NCI-H2227 (cell line): Measurements from ENCODE around the gene TMEM273.

Source experiments
- DNase-seq: peaks from one replicate; lab custom pipeline; 2025; ENCODE audit not compliant: unreplicated experiment; lab: John Stamatoyannopoulos, UW

Gene TMEM273, protein sequence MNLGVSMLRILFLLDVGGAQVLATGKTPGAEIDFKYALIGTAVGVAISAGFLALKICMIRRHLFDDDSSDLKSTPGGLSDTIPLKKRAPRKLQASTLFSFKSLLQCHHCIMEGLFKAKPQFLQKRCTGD

DNA sequence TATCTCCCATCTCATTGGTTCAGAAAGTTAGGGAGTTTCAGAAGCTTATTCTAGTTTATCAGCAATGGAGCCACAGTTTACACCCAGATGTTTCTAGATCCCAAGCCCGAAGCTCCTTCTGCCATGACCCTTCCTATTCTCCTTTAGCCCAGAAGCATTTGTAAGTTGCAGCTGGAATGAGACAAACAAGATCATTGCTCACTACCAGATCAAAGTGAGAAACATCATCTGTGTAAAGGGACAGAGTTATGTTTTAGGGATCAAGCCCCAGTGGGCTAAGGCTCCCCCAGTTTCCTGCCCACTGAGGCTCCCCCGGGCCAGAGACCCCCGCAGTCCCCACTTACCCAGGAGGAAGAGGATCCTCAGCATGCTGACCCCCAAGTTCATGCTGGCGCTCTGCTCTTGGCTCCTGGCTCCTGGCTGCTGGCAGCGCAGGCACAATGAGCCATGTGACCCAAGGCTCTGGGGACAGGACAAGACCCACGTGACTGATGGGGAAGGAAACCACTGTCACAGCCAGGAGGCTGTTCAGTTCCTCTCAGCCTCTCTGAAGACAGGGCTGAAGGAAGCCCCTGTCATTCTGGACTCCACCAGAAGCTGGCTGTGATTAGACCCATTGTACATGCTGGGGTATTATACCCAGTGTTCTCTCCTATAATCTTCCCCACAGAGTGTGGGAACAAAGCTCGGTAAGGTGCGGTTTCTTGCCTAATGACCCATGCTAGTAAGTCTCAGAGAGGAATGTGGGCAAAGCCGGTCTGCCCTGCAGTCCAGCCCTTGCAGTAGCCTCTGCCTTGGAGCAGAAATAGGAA lies at the start of gene TMEM273:
TSS of gene TMEM273 (minus strand) at position 442 of the 812 bp plus-strand sequence. CDS start at position 387, 55 bp downstream.
- no peak for DNase-seq

DNA sequence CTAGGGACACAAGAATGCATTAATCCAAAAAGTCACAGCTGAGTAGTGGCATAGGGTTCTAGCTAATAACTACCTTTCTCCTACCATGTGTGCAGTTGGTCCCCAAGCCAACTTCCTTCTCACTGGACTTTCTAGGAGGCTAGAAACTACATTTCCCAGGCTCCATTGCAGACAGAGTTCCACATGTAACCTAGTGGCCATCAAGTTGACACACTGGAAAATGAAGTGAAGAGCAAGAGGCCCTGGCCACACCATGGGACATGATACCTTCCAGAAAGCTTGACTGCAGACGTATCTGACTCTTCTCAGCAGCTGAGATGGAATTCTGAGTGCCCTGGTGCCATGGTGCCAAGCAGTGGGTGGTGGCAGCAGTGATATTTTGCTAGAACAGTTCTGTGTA lies 49.8 kb upstream of the TMEM273 start:
- no peak for DNase-seq

DNA sequence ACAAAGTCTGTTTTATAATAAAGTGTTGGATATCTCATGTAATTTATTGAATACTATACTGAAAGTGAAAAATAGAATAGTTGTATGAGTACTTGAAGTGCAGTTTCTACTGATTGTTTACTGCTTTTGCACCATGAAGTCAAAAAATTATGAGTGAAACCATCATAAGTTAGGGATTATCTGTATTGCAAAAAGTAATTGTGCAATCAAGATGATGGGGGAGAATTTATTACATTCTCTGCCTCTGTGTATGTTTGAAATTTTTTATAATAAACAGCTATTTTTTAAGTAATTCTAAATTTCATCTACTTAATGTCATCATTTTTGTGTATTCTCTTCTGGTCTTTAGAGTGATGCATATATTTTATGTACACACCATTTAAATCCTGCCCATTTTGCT lies 47.2 kb upstream of the TMEM273 start:
- DNase-seq, result no peak

DNA sequence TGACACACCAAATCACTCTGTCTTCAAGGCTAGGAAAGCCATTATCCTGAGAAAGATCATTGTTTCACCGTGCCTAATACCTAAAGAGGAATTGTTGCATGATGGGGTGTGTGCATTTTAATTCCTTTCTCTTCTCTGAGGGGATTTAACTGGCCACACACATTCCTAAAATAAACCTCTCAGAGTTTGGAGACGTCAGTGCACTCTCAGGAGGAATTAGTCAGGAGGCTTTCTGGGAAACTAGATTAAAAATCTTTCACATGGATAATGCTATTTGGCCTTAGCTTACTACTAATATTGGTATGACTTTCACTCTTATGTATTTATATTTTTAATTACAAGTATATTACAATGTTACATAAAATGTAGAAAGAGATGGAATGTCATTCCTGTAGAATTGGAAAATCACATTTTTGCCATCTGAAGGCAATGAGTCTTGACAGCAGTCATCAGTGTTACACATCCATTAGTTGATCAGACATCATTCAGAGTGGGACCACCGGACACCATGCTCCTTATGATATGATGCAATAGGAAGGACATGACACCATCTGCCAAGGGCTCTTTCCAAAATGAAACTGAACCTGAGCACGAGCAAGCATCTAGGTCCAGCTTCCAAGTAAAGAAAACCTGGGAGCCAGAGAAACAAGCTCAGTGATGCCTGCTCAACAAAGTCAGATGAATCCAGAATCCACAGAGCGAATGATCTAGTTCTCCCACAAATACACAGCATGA lies 43.1 kb upstream of the TMEM273 start:
- DNase-seq, result no peak

DNA sequence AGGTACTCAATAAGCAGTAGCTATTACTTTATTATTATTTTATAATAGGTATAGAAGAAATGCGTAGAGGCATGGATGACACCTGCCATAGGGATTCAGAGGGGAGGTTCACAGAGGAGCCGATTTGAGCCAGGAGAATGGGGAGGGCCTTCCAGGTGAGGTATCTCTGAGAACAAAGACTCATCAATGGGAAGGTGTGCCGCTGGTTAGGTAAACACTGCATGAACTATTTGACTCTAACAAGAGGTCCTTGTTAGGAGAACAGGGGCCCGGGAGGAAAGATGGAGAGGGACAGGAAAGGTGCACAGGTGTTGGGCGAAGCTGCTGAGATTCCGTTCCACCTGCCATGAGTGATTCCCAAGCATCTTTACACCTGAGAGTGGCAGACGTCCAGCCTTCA lies 41.8 kb upstream of the TMEM273 start:
- no peak for DNase-seq

DNA sequence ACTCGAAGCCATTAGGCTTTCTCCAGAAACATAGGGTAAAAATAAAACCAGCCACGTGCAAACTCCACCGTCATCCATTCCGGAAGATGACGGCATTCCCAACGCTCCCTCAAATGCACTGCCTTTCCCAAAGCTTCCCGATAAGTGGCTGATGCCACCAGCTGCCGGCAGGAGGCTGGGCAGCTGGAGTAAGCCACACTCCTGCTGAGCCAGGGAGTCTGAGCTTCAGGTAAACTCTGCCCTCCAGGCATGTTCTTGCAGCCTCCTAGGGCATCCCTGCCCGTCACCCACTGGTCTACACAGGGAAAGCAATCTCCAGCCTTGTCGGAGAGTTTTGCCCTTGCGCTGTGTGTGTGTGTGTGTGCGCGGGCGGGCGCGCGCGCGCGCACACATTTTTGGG lies 40.5 kb upstream of the TMEM273 start:
- no peak for DNase-seq

DNA sequence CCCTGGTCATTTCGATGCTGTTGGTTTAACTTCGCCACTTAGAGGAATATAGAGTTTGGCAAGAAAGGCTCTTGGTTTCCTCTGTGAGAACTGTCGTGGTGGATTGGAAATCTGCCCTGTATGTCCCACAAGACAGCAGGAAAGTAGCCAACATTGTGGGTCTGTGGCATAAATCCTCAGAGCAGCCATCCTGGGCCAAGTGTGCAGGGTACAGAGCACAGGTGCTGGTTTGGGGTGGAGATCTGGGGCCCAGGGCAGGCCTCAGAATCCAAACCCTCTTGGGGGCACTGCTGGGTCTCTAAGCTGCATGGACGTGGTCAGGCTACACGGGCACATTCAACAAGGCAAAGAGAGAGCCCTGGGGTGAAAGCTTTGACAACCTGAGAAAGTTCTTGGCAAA lies 39.2 kb upstream of the TMEM273 start:
- DNase-seq, result no peak

DNA sequence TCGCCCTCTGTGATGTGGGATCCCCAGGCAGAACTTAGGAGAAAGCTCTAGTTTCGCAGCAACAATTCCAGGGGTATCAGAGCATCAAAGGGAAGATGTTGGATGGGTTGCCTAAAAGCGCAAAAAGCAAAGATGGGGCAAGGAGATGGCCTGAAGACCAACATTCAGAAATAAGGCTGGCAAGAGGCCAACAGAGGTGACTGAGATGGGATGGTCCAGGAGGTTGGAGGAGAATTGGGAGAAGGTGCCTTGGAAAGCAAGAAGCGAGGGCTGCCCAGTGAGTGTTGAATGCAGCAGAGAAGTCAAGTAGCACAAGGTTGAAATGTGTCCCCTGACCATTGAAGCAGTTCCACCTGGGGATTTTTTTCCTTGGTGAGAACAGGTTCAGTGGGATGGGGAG lies 38.4 kb upstream of the TMEM273 start:
- DNase-seq, result no peak

DNA sequence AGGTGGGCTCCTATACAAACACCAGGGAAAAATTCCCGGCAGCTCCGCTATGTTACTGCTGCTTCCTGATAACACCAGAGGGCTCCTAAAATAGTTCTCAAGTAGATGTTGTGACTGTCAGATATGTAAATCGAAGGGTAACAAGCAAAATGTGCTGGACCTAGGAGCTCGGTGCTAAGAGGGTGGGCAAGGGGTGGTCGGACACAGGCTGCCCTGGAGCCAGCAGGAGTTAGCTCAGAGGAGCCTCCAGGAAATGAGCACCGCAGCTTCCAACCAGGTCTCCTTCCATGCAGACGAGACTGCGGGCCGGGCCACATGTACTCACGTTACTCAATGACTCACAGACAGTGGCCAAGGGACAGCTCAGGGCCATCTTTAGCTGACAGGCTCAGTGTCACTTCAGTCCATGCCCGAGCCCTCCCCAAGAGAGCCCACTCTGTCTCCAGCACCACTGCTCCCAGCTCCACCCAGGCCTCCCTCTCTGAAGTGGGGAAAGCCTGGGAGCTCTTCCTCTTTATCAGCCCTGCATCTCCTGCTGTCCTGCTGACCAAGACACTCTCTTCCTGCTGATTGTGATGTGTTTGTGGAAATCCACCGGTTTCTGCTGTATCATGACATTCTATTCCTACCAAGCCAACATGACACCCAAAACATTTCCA lies 37.2 kb upstream of the TMEM273 start:
- DNase-seq, result no peak

DNA sequence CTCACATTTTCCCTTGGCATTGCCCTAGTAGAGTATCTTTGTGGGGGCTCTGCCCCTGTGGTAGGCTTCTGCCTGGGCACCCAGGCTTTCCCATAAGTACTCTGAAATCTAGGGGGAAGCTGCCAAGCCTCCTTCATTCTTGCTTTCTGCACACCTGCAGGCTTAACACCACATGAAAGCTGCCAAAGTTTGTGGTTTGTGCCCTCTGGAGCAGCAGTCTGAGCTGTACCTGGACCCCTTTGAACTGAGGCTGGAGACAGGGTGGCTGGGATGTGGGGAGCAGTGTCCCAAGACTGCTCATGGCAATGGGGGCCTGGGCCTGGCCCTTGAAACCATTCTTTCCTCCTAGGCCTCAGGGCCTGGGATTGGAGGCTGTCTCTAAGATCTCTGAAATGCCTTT lies 35.0 kb upstream of the TMEM273 start:
- DNase-seq, result no peak

DNA sequence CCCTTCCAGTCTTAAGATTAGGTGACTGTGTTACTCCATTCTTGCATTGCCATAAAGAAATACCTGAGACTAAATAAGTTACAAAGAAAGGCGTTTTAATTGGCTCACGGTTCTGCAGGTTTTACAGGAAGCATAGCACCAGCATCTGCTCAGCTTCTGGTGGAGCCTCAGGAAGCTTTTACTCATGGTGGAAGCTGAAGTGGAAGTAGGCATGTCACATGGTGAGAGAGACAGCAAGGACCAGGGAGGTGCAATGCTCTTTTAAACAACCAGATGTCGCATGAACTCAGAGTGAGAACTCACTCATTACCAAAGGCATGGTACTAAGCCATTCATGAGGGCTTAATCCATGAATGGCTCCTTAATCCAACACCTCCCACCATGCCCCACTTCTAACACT lies 34.0 kb upstream of the TMEM273 start:
- DNase-seq, result no peak

DNA sequence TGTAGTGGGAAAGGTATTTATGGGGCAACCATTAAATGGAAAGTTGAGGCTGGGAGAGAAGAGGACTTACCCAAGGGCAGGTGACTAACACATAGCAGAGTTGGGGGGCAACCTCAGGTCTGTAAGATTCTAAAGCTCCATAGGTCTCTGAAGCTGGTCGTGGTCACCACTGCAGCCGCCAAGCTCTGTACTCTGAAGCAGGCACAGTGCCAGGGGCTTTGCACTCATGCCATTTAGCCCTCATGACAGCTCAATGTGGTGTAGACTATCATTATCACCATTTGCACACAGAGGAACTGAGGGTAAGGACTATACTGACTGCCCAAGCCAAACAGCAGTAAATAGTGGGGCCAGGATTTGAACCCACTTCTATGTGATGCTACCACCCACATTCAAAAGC lies 32.5 kb upstream of the TMEM273 start:
- no peak for DNase-seq

DNA sequence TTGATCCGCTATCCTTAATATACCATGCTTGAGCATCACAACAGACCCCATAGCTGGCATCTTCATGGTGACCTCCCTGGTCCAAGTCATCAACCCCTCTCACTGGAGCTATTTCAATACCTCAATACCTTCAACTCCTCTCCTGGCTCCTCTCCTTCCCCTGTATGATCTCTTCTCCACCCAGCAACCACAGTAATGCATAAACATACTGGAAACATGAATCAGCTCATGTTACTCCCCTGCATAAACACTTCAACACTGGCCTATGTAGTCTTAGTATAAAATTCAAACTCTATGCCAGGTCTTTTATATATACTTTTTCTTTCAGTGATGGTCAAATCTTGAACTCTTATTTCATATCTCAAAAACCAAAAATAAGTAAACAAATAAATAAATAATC lies 31.8 kb upstream of the TMEM273 start:
- DNase-seq, result no peak

DNA sequence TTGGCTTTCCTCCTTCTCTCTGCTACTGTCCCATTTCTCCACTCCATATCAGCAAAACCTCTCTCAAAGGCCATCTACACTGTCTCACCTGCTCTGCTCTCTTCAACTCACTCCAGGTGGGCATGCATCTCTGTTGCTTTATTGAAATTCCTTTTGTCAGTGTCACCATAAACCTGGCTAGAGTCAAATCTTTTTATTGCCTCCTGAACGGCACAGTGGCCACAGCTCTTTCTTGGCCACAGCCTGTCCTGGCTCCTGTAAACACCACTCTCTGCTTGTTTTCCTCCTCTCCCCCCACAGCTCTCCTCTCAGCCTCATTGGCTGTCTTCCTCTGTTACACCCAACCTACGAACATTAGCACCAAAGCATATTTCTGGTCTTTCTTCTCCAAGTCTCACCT lies 31.1 kb upstream of the TMEM273 start:
- DNase-seq, result no peak

DNA sequence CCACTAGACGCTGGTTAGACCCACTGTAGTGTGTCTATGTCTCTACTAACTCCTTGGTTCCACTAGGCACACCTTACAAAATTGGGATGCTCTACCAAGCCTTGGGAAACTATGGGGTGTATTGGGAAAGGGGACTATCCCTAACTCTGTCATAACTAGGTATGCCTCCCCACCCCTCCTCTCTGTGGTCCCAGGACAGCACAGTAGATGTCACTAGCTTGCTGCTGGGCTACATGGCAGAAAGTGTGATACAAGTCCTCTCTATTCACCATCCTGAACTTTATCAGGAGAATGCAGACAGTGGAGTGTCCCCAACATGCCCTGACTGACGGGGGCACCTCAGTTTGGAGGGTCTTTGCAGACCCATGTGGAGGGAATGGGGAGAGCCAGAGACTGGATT lies 30.3 kb upstream of the TMEM273 start:
- no peak for DNase-seq

DNA sequence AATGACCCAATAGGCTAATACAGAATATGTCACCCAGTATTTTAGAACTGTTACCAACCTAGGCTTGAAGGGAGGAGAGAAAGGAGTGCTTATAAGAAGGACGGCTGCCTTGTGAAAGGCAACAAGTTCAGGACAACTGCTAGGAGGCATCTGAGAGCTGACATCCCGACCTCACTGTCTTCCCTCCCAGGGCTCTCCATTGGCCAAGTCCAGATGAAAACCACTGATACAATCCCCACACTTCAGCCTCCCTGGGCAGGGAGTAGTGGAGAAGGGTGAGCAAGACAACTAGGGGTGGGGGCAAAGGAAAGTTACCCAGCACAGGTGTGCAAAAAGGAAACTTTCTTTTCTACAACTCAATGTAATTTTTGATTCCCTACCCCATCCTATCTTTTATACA lies 29.5 kb upstream of the TMEM273 start:
- no peak for DNase-seq

DNA sequence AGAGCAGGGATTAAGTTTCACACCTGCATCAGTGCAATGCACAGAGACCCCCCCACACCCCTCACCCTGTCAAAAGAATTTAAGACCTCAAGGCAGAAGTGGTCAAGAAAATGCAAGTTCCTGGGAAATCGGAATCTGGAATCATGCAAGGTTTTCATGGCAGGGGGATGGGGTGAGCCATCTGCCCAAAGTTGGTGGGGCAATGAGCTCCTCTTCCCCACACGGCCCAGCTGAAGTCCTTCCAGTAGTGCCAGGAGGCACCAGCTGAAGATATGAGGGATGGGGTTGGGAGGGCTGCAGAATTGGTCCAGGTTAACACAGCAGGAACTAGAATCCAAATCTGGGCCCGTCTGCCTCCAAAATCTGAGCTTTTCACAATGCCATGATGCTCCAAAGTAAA lies 25.0 kb upstream of the TMEM273 start:
- DNase-seq, result no peak

DNA sequence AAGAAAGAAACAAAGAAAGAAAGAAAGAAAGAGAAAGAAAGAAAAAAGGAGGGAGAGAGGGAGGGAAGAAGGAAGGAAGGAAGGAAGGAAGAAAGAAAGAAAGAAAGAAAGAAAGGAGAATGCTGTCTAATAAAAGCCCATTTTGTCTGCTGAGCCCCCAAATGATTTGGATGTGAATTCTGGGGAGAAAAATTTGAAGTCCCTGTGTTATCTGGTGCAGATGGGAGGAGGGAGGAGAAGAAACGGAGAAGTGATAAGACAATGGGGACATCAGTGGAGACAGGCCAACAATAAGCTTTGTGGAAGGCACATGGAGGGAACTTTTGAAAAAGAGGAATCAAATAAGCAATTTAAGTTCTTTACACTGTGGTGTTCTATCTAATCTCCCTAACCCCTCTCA lies 24.6 kb upstream of the TMEM273 start:
- no peak for DNase-seq

DNA sequence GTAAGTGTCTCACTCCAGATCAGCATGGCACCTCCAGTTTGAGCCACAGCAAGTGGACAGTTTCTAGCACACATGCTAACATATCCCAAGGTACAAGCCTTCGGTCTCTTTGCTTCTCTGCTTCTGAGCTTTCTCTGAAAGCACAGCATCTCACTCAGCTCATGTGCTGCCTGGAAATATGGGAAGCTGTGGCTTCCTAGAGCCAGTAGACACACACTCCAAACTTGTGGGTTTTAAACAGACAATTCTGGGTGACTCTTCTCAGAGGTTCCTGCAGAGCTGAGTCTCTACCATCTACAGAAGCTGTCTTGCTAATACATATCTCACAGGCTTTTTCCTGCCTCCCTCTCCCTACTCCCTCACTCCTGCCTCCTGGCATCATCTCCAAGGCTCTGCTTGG lies 23.9 kb upstream of the TMEM273 start:
- DNase-seq, result no peak

DNA sequence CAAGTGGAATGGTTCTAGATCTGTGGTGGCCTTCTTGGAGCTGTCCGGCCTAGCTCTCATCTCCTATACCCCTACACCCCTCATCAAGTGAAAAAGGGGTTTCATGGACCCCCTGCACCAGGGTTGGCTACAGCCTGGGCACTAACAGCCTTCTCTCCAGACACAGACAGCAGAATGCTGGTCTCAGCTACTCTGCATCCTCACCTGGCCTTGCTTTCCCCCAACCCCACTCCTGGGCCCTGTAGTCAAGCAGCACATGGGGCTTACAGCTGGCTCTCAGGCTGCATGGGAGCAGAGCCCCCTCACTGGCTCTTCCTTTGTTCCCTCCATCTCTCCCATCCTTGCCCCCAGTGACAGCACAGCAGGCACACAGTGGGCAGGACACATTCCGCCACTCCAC lies 20.8 kb upstream of the TMEM273 start:
- no peak for DNase-seq

DNA sequence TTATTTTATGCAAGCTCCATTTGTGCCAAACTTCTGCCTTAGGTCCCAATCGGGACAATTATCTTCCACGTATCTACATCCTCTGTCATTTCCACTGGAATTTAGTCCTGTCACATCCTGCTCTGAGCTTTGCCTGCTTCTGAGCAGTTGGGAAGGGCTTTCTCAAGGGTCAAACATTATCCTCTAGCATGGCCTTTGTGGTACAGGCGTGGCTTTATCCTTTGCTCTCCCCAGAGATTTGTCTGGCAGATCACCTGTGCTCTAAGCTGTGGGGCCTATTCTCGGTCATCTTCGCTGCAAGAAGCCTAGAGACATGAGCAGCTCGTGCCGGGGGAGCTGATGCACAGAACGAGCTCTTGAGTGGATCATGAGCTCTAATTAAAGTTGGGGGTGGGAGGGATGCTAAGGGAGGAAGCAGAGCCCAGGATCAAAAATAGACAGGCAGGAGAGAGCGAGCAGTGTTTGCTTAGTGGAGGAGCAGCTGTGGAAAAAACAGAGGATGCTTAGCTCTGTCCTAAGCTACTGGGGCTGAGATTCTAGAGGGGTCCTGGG lies 19.8 kb upstream of the TMEM273 start:
- DNase-seq, result peak; percentile 49

DNA sequence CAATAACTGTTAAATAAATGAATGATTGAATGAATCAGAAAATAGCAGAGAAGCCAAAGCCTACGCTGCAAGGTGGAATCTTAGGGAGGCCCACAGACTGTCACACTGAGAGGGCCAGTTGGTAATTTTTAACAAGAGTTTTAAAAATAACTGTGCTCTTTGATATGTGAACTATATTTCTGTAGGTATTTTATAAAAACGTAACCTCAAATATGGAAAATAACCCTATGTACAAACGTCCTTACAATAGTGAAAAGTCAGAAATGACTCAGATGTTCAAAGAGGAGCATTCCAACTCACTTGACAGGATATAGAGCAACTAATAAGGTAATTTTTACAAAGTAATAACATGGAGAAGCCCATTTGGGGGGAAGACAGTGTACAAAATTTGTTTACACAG lies 18.9 kb upstream of the TMEM273 start:
- no peak for DNase-seq
